ENCODE data around the gene TIMM10.

TIMM10 gene

GRCh38 chr11:57484141-57484710 is 46.3 kb downstream of the TIMM10 start:
- no peak for DNase-seq (ENCODE audit: low read depth, low spot score)

- no peak for DNase-seq (ENCODE audit: low read depth, low spot score)
Observed at GRCh38 chr11:57483562-57483918, 47.0 kb downstream of the TIMM10 start.

GRCh38 chr11:57482782-57483561 is 47.6 kb downstream of the TIMM10 start:
- DNase-seq (ENCODE audit: low read depth, low spot score) = no peak

DNA sequence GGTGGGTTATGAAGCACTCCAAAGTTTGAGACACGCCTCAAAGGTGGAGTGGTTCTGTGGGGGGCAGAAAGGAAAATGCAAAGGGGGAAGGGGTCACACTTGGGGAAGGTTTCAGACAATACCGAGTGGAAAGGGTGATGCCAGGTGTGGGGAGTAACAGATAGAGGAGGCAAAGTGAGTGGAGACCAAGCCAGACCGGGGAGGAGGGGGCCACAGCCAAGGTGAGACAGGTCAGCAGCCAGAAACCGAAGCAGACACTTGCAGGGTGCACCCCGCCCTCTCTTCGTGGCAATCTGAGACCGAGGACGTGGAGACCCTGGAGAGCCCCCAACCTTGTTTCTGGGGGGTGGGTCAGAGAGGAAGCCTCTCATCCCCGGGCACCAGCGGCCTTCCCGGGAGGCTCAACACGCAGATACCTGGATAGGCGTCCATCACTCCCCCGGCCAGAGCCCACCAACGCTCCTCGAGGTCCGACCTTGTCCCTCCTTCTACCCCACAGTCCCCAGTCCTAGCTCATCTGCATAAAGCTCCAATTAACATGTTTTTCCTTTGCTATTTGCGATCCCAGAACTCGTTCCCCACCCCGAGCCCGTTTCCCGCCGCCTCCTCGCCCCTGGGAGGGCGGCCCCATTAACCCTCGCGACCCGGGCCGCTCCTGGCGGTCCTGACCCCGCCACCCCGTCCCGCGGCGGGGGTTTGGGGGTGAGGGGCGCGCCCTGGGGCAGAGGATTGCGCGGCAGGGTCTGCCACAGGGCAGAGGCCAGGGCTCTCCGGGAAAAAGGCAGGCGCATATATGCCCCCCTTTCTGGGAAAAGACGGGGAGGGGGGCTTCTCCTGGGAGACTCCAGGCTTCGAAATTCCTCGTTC is 48.4 kb downstream of the TIMM10 start:
- no peak for DNase-seq (ENCODE audit: low read depth, low spot score)

DNA sequence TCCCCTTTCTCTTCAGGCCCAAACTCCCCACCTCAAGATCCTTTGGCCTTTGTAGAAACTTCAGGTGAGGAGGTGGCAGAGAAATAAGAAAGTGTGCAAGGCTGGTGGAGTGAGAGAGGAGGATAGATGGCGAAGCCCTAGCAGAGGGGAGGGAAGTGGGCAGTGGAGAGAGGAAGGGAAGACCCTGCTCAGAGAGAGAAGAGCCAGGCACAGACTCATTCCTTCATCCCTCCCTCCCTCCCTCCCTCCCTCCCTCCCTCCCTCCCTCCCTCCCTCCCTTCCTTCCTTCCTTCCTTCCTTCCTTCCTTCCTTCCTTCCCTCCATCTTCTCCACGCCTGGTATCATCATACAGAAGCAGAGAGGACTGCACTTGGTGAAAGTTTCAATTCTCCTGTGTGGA is 49.2 kb downstream of the TIMM10 start:
- DNase-seq (ENCODE audit: low read depth, low spot score) = no peak

DNA sequence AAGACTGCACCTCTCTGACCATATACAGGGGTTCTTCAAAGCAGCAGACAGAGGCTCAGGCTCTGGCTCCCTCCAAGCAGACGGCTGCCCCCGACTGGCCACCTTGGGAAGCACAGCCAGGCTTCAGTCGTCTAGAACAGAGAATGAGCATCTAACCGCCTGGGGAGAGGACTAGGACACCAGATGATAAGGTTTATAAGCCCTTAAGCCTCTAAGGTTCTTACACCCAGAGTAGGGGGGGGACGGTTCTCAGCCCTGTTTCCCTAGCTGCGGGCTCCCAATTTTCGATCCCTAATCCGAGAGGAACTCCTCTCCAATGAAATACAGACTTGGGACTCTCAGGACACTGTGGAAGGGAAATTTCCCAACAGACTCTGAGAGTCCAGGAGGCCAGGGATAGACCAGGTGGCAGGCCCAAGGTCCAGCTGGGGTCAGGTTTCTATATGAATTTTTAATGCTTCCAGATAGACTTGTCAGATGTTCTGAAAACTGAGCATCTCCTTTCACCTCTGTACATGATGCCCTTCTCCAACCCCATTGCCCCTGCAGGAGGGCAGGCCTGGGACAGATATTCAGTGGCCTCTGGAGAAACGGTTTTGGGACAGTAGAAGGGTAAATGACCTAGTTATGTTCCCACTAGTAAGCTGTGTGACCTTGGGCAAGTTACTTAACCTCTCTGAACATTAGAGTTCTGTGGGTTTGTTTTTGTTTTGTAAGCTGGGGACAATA is 50.0 kb downstream of the TIMM10 start:
- no peak for DNase-seq (ENCODE audit: low read depth, low spot score)

GRCh38 chr11:57479911-57480310 is 50.6 kb downstream of the TIMM10 start:
- DNase-seq (ENCODE audit: low read depth, low spot score) = no peak

DNA sequence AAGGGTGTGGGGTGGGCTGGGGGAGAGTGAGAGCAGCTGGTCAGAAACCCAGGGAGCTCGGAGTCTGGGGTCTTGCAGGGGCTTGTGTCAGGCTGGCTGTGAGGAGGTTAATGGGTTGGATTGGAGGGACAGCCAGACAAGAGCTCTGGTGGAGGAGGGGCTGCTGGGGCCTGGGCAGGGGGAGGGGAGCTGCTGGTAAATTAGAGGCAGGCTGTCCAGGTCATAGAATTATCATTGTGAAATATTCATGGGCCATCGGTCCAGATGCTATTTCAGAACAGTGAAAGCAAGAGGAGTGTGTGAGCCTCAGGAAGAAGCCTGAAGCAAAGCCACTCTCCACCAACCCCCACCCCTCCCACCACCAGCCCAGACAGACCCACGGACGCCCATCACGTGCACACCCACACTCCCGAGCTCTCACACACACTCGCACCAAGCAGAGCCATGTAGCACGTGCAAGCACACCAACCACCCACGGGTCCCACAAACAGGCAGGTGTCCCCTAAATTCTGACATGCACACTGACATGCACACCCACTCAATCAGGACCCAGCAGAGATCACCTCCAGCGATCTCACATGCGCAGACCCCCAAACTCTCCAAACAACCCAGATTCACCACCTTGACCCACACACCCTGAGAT is 51.4 kb downstream of the TIMM10 start:
- no peak for DNase-seq (ENCODE audit: low read depth, low spot score)
